ENCODE results near the gene SH3BP5L. TPM values are rescaled to one million over a fixed set of nuclear protein-coding genes. Genes with fewer than 3 reads are reported as not detected.
A peak's percentile ranks its signal among the peaks of the same experiment; 100 is the strongest.

Gene SH3BP5L
- 34.5 TPM for polyA plus RNA-seq (2013, experiment 1 of 2; ENCODE audit: insufficient read length)
- polyA plus RNA-seq (2013, experiment 2 of 2; ENCODE audit: insufficient read length), result 25.2 TPM

- DNase-seq, result peak; percentile 97
Observed at GRCh38 chr1:248825909-248826760, at the start of gene SH3BP5L. Gene SH3BP5L (minus strand): TSS chr1:248825915. CDS start chr1:248824935, 980 bp downstream.

- DNase-seq, result no peak
Observed at GRCh38 chr1:248873993-248874533, 48.3 kb upstream of the SH3BP5L start.

GRCh38 chr1:248873409-248873992 is 47.8 kb upstream of the SH3BP5L start:
- peak; percentile 93 for DNase-seq

- DNase-seq, result peak; percentile 73
Observed at GRCh38 chr1:248872752-248873408, 47.2 kb upstream of the SH3BP5L start.

GRCh38 chr1:248871837-248872401 is 46.2 kb upstream of the SH3BP5L start:
- DNase-seq, result no peak

GRCh38 chr1:248862998-248863881 is 37.5 kb upstream of the SH3BP5L start:
- peak; percentile 77 for DNase-seq

GRCh38 chr1:248862695-248862997 is 36.9 kb upstream of the SH3BP5L start:
- DNase-seq, result no peak

GRCh38 chr1:248861616-248862015 is 35.9 kb upstream of the SH3BP5L start:
- no peak for DNase-seq

GRCh38 chr1:248860007-248860406 is 34.3 kb upstream of the SH3BP5L start:
- DNase-seq, result no peak

GRCh38 chr1:248858891-248859889 is 33.5 kb upstream of the SH3BP5L start, which contains the start of gene ZNF692:
Gene ZNF692 (minus strand): TSS chr1:248859085. CDS start chr1:248858309, 776 bp downstream.
- peak; percentile 97 for DNase-seq

GRCh38 chr1:248858096-248858890 is 32.6 kb upstream of the SH3BP5L start:
- peak; percentile 71 for DNase-seq

GRCh38 chr1:248857749-248858095 is 32.0 kb upstream of the SH3BP5L start:
- DNase-seq, result no peak

- no peak for DNase-seq
Observed at GRCh38 chr1:248857201-248857600, 31.5 kb upstream of the SH3BP5L start.

- DNase-seq, result no peak
Observed at GRCh38 chr1:248856176-248856575, 30.5 kb upstream of the SH3BP5L start.

GRCh38 chr1:248855580-248855979 is 29.9 kb upstream of the SH3BP5L start:
- no peak for DNase-seq

GRCh38 chr1:248853663-248854375 is 28.1 kb upstream of the SH3BP5L start:
- DNase-seq, result no peak

- DNase-seq, result no peak
Observed at GRCh38 chr1:248852481-248853405, 27.0 kb upstream of the SH3BP5L start.

GRCh38 chr1:248851390-248851789 is 25.7 kb upstream of the SH3BP5L start:
- no peak for DNase-seq
